Astrocyte (in vitro differentiated cells and primary cell): Measurements from ENCODE around the gene CEBPZOS. TPM values are rescaled to one million over a fixed set of nuclear protein-coding genes. Genes with fewer than 3 reads are reported as not detected.

ENCODE experiments used
- DNase-seq: peaks from one replicate; pipeline ENCODE4 v3.0.0-alpha.2; 2010; ENCODE audit warnings: low read depth
- FAIRE-seq: peaks from 2 replicates; lab custom pipeline; 2011; peaks lifted over from hg19 to GRCh38; lab: Jason Lieb, UNC
- H2AFZ ChIP-seq: 2 replicates; pipeline ENCODE4 v1.6.0; 2012; ENCODE audit warnings: low read depth, low read length, inconsistent platforms
- H3K27ac ChIP-seq: 2 replicates; pipeline ENCODE4 v1.5.1; 2011; ENCODE audit warnings: low read depth, low read length, inconsistent platforms
- H3K27me3 ChIP-seq: 2 replicates; pipeline ENCODE4 v1.6.0; 2011; ENCODE audit warnings: low read length, inconsistent platforms; ENCODE audit not compliant: insufficient read depth
- H3K36me3 ChIP-seq: 2 replicates; pipeline ENCODE4 v1.5.1; 2011; ENCODE audit warnings: low read length, inconsistent platforms; ENCODE audit not compliant: insufficient read depth
- H3K4me1 ChIP-seq: 2 replicates; pipeline ENCODE4 v1.5.1; 2011; ENCODE audit warnings: low read length, inconsistent platforms; ENCODE audit not compliant: insufficient read depth
- H3K4me2 ChIP-seq: 2 replicates; pipeline ENCODE4 v1.6.0; 2012; ENCODE audit warnings: low read length, inconsistent platforms
- H3K4me3 ChIP-seq: 2 replicates; pipeline ENCODE4 v1.5.1; 2011; ENCODE audit warnings: low read depth, mild to moderate bottlenecking, low read length, inconsistent platforms; ENCODE audit not compliant: insufficient read depth
- H3K79me2 ChIP-seq: 2 replicates; pipeline ENCODE4 v1.6.0; 2012; ENCODE audit warnings: mild to moderate bottlenecking, low read length, inconsistent platforms; ENCODE audit not compliant: insufficient read depth
- H3K9ac ChIP-seq: 2 replicates; pipeline ENCODE4 v1.6.0; 2012; ENCODE audit warnings: mild to moderate bottlenecking, low read length, inconsistent platforms
- H3K9me3 ChIP-seq: 2 replicates; pipeline ENCODE4 v1.5.1; 2012; ENCODE audit warnings: low read depth, mild to moderate bottlenecking, low read length, inconsistent platforms; ENCODE audit not compliant: insufficient read depth
- H4K20me1 ChIP-seq: 2 replicates; pipeline ENCODE4 v1.6.0; 2012; ENCODE audit warnings: low read length, inconsistent platforms; ENCODE audit not compliant: insufficient read depth
- H3K27ac Mint-ChIP-seq: one replicate; pipeline ENCODE4 v1.8.0; 2021; ENCODE audit warnings: mild to moderate bottlenecking, mixed read lengths; ENCODE audit not compliant: unreplicated experiment
- H3K27me3 Mint-ChIP-seq: one replicate; pipeline ENCODE4 v1.8.0; 2021; ENCODE audit warnings: low read depth, mixed read lengths; ENCODE audit not compliant: unreplicated experiment
- H3K36me3 Mint-ChIP-seq: one replicate; pipeline ENCODE4 v1.8.0; 2021; ENCODE audit warnings: low read depth, mixed read lengths; ENCODE audit not compliant: unreplicated experiment
- H3K4me1 Mint-ChIP-seq: one replicate; pipeline ENCODE4 v1.8.0; 2021; ENCODE audit warnings: low read depth, mixed read lengths; ENCODE audit not compliant: unreplicated experiment
- H3K4me3 Mint-ChIP-seq: one replicate; pipeline ENCODE4 v1.8.0; 2021; ENCODE audit warnings: mild to moderate bottlenecking, moderate library complexity, mixed read lengths; ENCODE audit not compliant: unreplicated experiment
- H3K9me3 Mint-ChIP-seq: one replicate; pipeline ENCODE4 v1.8.0; 2021; ENCODE audit warnings: mild to moderate bottlenecking, mixed read lengths; ENCODE audit not compliant: unreplicated experiment
- CTCF ChIP-seq: IDR thresholded peaks from 2 replicates; pipeline ENCODE4 v1.5.1; 2011; ENCODE audit warnings: low read depth, mild to moderate bottlenecking, inconsistent platforms, low read length, moderate library complexity; ENCODE audit not compliant: insufficient read depth
- EZH2 ChIP-seq: IDR thresholded peaks from 2 replicates; pipeline ENCODE4 v1.6.1; 2012; ENCODE audit warnings: mild to moderate bottlenecking, low read length, inconsistent platforms; ENCODE audit not compliant: insufficient read depth
- total RNA-seq: library from RNA; stranded (reverse); gene quantifications from 2 replicates; pipeline ENCODE4 v1.2.1, GENCODE V29; 2021

The CEBPZOS gene
- total RNA-seq, 1 donor from 2014 or later = 37.3 TPM

- H3K4me3 Mint-ChIP-seq = peak overlapping the region; percentile 98
- no peaks in the 10 kb centered on the region for H3K9me3 Mint-ChIP-seq
- Histone ChIP-seq H3K36me3 (peaks cover 9% of the 10 kb centered on the region), H3K27me3 (no peaks in the 10 kb centered on the region), H3K79me2 (peaks cover 48% of the 10 kb centered on the region), H3K27ac (peak overlapping the region; percentile 86), H3K9ac (peak overlapping the region; percentile 85), H3K4me2 (peak overlapping the region; percentile 94), H2AFZ (peak overlapping the region; percentile 53), H3K9me3 (no peaks in the 10 kb centered on the region), H3K4me3 (peak overlapping the region; percentile 73), H3K4me1 (peaks cover 10% of the 10 kb centered on the region), H4K20me1 (peaks cover 22% of the 10 kb centered on the region)
- peaks cover 22% of the 10 kb centered on the region for H3K4me1 Mint-ChIP-seq
- no peak for TF ChIP-seq CTCF
- no peak for TF ChIP-seq EZH2
- H3K27ac Mint-ChIP-seq = peak overlapping the region; percentile 98
- no peaks in the 10 kb centered on the region for H3K27me3 Mint-ChIP-seq
- FAIRE-seq = no peak
- H3K36me3 Mint-ChIP-seq = peaks cover 13% of the 10 kb centered on the region
- peak; percentile 62 for DNase-seq
These were observed 40.0 kb upstream of the CEBPZOS start for GRCh38 chr2:37156071-37156856.

DNA sequence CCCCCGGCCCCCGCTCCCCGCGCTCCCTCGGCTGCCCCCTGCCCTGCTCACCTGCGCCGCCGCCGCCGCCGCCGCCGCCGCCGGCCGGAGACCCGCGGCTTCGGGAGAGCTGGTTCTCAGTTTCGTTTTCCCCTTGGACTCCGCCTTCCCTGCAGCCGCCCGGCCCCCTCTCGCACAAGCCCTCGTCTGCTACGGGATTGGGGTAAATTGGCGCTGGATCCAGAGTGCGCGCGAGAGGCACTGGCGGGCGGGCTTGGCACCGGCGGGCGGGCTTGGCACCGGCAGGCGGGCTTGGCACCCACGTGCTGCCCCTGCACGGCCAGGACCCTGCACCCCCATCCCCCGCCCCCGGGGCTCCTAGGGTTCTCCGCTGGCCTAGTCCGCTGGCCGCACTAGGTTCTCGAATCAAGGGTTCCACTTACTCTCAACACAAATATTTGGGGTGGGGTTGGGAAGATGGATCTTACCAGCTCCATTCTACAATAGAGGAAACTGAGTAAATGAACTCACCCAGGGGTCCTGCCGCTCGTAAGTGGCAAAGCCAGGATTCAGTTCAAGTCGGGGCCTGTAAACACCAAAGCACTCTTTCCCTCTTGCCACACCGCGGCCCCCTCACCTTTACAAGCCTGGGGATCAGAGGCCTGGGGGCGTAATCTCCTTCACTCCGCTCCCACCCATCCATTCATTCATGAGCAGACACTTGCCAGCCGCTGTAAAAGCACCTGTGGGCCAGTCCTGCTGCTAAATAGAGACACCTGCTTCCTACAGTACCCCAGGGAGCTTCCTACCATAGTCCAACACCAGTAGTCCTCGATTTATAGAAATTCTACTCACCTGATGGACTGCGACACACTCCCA is 39.2 kb upstream of the CEBPZOS start, which contains the start of gene EIF2AK2:
EIF2AK2 (minus strand) TSS at position 124 of the 858 bp plus-strand sequence. CDS start 9,174 bp downstream, outside the sequence.
- Histone ChIP-seq H2AFZ (peak within 1 kb of the TSS; percentile 82), H3K27me3 (no peaks in the 10 kb centered on the region), H3K9ac (peak within 1 kb of the TSS; percentile 85), H3K4me3 (peak within 1 kb of the TSS; percentile 73), H3K4me2 (peak within 1 kb of the TSS; percentile 94), H3K27ac (peak within 1 kb of the TSS; percentile 86), H3K4me1 (peaks cover 10% of the 10 kb centered on the region), H3K79me2 (peaks cover 42% of the 10 kb centered on the region), H4K20me1 (peaks cover 18% of the 10 kb centered on the region), H3K36me3 (peaks cover 9% of the 10 kb centered on the region), H3K9me3 (no peaks in the 10 kb centered on the region)
- Mint-ChIP-seq H3K36me3 (peaks cover 13% of the 10 kb centered on the region), H3K27me3 (no peaks in the 10 kb centered on the region), H3K4me3 (peak within 1 kb of the TSS; percentile 98), H3K27ac (peak within 1 kb of the TSS; percentile 98), H3K9me3 (no peaks in the 10 kb centered on the region), H3K4me1 (peaks cover 21% of the 10 kb centered on the region)
- TF ChIP-seq CTCF = no peak
- TF ChIP-seq EZH2 = no peak
- DNase-seq = peak; percentile 68
- FAIRE-seq = no peak
